DLD1 (cell line): ENCODE measurements around the gene SLC4A3.
"Not testable (repeated sequence)": the region's sequence is repeated elsewhere in the genome, so short reads cannot be mapped to it uniquely, and the experiment has no call there.

Experiments used
- in situ Hi-C: cut with HindIII; loops from 2 replicates; pipeline ENCODE4 v1.10.0; 2017; ENCODE audit warnings: low sequenced_read_pairs

SLC4A3 gene

DNA sequence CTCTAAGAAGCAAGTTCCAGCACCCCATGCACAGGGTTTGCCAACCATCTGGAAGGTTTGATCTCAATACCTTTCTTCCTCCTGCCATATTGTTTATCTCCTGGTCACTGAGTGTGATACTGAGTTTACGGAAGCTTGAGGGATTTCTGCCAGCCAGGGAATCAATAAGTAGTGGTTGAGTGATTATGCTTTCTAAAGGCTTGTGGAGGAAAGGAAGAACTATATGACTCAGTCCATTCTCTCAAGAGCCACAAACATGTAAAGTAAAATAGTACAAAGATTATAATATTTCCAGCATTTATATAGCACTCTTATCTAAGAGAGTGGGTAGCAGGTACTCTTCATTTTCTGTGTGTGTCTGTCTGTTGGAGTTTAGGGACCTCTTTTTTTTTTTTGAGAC lies 49.2 kb downstream of the SLC4A3 start:
- in situ Hi-C loops = loop anchor here (10.0 kb wide), 1 partner anchor 92 kb away; no protein-coding TSS in a partner anchor

DNA sequence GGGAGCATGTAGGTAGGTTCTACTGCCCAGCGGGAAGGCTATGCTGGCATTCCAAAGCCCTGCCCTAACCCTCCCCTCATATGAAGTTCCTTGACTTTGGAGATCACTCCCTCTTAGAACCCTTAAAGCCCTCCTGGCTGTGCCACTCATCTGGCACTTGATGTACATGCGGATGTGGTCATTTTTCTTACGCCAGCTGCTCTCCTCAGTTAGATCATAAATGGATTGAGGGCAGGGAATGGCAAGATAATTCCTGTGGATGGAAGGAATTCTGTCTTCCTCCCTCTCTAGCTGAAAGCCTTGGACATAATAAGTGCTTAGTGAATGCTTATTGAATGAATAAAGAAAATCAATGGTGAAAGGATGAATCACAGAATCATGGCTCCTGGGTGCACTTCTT lies 51.6 kb downstream of the SLC4A3 start:
- in situ Hi-C loops = loop anchor here (10.0 kb wide), 1 partner anchor 94 kb away; no protein-coding TSS in a partner anchor

DNA sequence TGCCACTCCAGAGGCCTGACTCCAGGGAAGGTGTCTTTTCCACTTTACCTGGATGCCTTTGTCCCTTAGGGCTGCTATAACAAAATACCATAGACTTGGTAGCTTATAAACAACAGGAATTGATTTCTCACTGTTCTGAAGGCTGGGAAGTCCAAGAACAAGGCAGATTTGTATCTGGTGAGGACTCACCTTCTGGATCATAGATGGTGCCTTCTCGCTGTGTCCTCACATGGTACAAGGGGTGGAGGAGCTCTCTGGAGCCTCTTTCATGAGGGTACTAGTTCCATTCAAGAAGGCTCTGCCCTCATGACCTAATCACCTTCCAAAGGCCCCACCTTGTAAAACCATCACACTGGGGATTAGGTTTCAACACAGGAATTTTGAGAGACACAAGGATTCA lies 52.1 kb downstream of the SLC4A3 start:
- in situ Hi-C loops = loop anchor here (10.0 kb wide), 1 partner anchor 95 kb away; no protein-coding TSS in a partner anchor

DNA sequence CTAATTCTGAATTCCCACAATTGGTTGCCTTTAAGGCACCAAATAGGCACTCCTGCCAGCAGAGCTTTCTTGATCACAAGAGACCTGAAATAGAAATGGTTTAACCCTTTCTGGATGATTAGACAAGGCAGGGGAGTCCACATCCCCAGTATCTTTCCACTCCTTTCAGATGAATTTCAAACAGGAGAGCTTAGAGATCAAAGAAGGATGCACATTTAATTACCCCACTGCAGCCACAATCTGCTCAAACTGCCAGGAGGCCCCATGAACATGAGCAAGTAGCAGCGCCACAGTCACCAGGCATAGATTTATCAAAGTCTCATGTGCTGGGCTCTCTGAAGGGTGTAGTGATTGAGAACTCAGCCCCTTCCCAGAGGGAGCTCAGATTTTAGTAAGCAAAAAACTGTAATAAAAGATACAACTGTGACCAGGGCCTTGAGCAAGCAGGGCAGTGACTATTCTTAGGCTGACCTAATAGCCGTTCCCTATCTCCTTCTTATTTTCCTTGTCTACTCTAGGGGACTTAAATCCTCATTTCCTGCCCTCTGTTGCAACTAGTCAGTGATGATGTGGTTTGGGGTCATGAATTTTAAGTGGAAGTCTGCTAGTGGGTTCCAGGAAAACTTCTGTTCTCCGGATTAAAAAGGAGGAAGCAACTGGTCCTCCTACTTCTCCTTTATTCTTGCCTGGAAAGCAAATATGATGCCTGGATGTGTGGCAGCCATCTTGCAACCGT lies 53.7 kb downstream of the SLC4A3 start:
- in situ Hi-C loops = no loop called here

DNA sequence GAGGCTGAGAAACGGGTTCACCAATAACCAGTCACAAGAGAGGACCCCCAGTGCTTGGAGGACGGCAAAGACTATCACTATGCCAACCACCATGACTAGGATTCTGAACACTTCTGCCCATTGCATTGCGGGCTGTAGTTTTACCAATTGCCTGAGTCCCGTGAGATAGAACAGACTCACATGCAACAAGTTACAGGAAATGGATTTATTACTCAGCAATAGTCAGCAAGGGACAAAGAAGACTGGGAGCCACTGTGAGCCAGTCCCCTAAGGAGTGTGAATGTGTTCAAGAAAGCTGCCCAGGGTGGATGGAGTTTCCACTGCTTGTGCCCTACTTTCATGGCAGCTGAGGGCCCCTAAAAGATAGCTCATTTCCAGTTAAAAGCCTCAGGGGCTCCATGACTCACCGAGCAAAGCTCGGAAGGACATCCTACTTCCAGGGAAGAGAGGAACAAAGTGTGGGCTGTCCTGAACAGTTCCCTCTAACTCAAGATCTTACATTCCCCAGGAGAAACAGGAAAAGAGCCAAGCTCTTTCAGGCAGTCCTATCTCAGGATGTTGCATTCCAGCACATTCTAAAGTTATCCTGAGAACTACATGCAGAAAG lies 54.4 kb downstream of the SLC4A3 start:
- in situ Hi-C loops = no loop called here

DNA sequence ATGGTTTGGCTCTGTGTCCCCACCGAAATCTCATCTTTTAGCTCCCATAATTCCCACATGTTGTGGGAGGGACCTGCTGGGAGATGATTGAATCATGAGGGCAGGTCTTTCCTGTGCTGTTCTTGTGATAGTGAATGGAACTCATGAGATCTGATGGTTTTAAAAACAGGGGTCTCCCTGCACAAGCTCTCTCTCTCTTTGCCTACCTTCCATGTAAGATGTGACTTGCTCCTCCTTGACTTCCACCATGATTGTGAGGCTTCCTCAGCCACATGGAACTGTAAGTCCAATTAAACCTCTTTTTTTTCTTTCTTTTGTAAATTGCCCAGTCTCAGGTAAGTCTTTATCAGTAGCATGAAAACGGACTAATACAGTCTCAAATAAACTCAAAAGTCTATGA lies 56.0 kb downstream of the SLC4A3 start:
- in situ Hi-C loops = not testable (repeated sequence)

DNA sequence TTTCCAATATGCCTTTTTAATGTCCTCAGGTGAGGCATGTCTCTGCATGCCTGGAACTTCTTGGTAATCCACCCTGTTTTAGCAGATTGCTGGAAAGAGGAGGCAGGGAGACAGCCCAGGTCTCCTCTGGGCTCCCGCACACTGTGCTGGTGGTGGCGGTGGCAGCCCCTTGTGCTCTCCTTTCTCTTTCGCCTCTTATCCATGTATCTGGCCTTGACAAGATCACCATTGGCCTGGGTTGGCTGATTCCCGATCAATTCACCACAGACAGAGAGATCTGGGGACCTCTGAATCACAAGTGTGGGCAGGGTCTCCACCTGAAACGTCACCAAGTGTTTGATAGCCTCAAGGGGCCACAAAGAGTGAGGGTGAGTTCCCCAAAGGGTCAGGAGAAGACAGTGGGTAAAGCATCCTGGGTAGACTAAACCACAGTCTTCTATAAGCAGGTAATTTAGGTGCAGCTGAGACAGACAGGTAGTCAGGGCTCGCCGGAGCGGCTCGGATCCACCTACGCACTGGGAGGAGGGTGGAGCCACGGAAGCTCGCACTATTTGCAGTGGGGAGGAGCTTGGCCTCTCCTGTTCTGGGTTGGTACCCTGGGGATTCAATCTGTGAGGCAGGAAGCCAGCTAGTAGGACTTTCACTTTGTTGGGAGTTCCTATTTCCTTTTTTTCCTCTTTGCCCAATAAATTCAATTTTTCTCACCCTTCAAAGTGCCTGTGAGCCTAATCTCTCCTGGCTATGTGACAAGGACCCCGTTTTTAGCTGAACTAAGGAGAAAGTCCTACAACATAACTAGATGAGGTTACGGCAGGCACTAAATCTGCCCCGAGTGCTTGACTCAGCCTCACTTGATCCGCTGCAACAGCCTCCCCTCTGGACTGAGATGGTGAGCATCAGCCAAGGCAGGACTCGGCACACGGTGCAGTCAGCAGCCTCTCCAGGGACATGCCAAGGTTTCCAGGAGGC lies 57.6 kb downstream of the SLC4A3 start:
- in situ Hi-C loops = no loop called here

DNA sequence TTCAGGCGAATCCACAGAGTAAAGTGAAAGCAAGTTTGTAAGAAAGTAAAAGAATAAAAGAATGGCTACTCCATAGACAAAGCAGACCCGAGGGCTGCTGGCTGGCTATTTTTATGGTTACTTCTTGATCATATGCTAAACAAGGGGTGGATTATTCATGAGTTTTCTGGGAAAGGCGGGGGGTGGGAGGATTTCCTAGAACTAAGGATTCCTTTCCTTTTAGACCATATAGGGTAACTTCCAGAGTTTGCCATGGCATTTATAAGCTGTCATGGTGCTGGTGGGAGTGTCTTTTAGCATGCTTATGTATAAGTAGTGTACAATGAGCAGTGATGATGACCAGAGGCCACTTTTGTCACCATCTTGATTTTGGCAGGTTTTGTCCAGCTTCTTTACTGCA lies 59.8 kb downstream of the SLC4A3 start:
- in situ Hi-C loops = no loop called here

DNA sequence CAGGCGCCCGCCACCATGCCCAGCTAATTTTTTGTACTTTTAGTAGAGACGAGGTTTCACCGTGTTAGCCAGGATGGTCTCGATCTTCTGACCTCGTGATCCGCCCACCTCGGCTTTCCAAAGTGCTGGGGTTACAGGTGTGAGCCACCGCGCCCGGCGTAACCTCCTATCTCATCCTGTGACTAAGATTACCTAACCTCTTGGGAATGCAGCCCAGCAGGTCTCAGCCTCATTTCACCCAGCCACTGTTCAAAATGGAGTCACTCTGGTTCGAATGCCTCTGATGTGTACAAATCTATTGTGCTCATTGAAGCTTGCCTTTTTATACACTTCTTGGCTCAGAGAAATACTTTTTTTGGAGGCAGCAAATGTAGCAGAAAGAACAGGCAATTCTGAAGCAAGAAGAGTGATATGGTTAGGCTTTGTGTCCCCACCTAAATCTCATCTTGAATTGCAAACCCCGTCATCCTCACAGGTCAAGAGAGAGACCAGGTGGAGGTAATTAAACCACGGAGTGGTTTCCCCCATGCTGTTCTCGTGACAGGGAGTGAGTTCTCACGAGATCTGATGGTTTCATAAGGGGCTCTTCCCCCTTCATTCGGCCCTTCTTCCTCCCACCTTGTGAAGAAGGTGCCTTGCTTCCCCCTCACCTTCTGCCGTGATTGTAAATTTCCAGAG lies 60.6 kb downstream of the SLC4A3 start:
- in situ Hi-C loops = no loop called here

DNA sequence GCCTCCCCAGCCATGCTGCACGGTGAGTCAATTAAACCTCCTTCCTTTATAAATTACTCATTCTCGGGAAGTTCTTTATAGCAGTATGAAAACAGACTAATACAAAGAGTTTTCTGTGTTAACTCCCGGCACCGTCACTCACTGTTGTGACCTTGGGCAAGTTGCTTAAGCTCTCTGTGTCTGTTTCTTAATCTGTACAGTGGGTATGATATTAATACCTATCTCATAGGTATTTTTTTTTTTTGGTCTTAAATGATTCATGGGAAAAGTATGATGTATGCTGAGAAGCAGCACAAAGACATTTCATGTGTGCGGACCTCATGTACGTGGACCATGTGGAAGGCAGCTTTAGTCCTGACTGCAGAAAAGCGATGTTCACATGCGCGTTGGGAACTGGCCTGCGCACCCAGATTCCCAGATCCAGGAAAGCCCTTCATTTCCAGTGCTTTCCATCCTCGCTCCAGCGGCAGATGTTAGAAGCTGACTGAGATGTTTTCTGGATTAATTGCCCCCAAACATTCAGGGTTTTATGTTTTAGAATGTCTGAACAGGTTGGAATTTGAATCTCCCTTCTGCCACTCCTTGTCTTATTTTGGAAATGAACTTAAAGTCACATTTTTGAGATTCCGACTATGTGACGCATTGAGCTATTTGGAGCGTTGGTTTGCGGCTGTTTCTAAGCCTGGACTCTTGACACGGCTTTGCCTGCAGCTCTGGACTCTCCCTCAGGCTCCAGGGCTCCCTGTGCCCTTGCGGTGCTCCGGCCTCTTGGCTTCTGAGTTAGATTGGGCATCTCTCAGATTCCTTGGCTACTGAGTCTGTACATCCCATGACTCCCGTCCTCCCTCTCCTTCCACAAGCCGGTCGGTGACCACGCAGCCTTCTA lies 61.4 kb downstream of the SLC4A3 start:
- in situ Hi-C loops = no loop called here

DNA sequence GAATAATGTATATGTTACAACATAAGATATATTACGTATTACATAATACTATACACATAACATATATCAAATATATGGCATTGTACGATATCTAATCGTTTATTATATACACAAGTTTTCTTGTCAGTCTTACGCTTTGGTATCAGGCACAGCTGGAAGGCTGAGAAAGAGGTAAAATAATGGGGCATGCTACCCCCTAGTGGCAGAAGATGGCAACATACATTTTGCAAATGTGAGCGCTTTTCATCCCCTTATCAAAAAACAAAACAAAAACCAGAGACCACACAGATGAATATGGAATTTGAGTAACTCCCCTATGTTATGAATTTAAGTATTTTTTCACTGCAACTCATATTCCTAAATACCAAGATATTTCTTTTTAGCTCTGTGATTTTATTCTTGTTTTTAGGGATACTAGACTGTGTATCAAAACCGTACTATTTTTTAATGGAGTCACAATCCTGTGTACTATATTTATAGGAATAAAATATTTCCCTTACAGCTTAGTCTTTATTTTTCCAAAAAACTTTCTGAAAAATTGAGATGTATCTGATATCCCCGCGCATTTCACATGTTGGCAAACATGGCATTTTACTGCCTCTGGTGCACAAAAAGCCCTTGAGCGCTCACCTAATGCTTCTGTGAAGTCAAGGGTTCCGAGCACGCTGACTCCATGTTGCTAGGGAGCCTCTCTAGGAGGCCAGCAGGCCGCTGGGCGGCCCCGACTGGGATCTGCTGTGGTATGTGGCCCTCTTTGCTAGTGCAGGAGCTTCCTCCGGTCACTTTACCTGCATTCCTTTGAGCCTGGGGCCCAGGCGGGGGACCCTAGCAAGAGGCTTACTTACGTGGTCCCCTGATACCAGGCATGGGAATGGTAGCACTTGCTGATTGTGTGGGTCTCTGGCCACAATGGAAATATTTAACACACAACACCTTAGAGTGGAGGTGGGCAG lies 62.5 kb downstream of the SLC4A3 start:
- in situ Hi-C loops = no loop called here

DNA sequence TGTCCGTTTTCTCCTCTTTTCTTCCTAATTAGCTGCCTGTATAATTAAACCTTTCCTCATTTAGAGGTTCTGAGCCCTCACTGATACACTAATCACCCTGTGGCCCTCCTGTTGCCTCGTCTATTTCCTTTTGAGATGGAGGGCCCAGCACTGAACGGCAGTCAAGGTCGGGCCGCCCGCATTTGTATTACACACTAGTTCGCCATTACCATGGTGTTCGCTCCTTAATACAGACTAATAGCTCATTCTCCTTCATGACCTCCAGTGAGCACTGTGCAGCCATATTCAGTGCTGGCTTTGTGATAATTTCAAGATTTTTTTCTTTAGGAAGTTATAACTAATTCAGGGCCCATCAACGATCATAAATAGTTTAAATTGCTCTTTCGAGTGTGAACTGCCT lies 64.1 kb downstream of the SLC4A3 start:
- in situ Hi-C loops = no loop called here
